ENCODE data around the gene PLCXD3.

The PLCXD3 gene

DNA sequence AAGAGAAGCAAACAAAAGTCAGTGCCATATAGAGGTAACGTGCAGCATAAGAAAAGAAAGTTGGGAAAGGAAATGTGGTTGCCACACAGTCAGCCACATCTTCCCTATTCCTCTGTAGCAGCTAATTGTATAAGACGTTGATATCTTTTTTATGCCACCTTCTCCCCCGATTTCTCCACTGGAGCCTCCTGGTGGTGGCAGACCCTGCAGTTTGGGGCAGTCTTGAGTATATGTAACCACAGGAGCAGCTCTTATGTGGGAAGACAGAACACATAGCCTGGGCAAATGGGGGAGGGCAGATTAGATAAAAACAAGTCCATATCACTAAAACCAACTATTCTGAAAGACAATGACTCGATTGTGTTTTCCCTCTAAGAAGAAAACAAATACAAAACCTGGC is 99.7 kb downstream of the PLCXD3 start:
- DNase-seq = no peak

GRCh38 chr5:41410307-41410706 is 100.1 kb downstream of the PLCXD3 start:
- no peak for DNase-seq

GRCh38 chr5:41408676-41409443 is 101.5 kb downstream of the PLCXD3 start:
- DNase-seq = no peak

DNA sequence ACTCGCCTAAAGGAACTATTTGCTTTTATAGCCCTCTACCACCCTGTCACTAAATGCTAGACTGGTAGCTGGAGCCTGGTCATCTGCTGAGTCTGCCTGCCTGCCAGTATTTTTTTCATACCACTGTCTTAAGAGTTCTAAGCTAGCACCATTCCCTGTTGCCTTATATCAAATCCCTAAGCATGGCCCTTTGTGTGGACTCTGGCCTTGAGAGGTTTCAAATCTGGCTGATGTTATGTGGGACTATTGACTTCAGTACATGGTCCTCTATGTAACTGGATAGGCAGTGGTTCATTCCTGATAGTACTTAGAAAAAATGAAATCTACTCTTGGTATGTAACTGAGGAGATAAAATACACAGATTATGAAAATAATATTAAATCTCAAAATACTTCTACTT is 103.5 kb downstream of the PLCXD3 start:
- no peak for DNase-seq

DNA sequence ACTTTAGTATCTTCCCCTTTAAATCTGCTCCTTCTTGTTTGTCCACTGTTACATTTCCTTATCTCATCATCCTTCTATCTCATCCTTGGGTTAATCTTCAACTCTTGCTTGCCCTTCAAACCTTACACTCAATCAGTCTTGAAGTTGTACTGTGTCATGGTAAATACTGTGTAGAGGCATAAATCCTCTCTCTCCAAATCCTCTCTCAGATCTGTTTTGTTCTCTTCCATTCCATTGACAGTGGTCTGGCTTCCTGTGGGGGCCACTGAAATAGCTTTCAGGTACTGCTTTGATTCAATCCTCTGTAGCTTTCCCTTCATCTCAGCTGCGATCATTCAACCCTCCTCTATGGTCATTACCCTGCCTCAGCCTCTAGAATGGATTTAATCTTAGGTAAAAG is 104.0 kb downstream of the PLCXD3 start:
- no peak for DNase-seq

- no peak for DNase-seq
Measured at GRCh38 chr5:41404757-41405156, 105.6 kb downstream of the PLCXD3 start.

DNA sequence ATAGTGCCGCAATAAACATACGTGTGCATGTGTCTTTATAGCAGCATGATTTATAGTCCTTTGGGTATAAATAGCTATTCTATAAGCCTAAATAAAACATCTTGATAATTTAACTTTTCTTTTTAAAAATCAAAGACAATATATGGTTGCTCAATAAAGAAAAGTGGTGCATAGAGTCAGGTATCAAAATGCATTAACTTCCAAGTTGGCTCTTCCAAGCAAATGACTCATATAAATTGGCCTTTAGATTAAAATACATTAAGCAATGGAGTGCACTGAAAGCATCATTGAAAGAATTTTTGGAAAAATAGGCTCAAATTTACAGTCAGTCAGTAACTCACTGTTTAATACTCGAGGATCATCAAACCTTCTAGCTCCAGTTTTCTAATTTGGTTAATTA is 106.6 kb downstream of the PLCXD3 start:
- DNase-seq = no peak

DNA sequence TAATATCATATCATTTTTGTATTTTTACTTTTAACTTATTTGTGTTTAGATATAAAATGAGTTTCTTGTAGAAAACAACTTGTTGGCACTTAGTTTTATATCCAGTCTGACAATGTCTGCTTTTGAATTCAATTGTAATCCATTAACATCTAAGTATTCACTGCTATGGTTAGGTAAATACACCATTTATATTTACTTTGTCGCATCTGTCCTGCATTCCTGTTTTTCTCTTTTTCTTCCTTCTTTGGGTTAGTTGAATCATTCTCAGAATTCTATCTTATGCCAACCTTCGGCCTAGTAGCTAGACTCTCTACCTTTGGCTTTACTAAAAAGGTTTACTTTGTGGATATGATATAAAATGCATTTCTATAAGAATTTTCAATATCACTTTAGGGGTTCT is 107.6 kb downstream of the PLCXD3 start:
- DNase-seq = no peak

DNA sequence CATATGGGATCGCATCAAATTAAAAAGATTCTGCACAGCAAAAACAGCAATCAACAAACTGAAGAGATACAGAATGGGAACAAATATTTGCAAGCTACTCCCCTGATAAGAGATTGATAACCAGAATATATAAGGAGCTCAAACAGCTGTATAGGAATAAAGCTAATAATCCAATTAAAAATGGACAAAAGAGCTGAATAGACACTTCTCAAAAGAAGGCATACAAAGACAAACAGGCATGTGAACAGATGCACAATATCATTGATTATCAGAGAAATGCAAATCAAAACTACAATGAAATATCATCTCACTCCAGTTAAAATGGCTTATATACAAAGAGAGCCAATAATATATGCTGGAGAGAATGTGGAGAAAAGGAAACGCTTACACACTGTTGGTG is 110.6 kb downstream of the PLCXD3 start:
- no peak for DNase-seq

DNA sequence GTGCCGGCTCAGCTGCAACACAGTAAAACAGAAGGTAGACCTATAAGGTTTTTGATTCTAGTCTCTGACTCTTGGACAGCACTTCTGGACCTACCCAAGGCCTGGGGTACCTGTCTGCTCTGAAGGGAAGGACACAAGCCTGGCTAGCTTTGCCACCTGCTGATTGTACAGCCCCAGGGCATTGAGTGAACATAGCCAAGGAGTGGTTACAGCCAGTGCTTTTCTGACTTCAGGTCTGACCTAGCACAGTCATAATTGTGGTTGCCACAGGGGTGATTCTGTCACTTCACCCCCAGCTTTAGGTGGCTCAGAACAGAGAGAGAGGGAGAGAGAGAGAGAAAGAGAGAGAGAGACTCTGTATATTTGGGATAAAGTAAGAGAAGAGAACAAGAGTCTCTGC is 118.4 kb downstream of the PLCXD3 start:
- no peak for DNase-seq

DNA sequence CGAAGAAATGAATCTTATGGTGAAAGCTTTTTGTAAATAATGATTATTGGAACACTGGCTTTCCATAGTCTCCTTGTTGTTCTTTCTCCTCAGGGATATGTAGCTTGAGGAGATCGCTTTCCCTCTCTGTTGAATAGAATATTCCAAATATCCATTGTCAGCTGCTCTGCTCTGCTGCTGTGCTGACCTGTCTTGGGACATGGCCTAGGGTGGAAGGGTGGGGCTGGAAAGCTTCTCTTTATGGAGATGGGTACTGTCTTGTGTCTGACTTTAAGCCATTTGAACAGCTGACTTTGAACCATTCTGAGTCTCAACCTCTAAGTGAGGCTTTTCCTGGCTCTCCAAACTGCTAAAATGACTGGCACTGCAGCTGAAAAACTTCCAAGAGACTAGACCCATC is 135.8 kb downstream of the PLCXD3 start:
- no peak for DNase-seq

DNA sequence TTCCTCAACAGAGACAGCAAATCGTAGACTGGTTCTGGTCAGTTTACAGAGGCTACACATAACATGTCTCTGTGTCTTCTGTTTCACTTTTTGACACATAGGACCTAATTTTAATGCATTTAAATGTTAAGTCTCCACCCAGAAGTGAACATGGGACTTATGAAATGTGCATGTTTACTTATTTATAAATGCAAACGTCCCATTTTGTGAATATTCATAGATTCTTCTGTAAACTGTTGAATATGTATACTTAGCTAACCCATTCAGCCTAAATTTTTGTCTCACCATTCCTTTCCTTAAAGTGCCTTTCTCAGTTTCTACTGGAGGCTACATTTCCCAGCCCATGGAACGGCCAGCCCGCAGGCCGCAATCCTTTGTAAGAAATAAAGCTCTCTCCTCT is 137.2 kb downstream of the PLCXD3 start:
- no peak for DNase-seq

DNA sequence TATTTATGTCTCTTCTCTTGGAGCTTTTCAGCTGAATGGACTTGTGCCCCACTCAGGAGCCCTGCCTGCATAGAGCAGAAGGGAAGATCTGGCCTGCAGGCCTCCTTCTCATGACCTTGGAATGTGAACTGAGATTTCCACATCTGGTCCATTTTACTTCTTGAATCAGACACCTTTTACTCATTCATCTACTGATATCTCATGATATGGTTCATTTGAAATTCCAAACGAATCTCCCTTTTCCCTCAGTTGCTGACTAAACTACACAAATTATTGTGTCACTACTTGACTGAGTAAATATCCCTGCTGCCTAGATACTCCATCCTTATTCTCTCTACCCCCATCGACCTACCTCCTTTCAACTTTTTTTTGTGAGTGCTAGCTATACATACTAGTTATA is 138.7 kb downstream of the PLCXD3 start:
- no peak for DNase-seq

DNA sequence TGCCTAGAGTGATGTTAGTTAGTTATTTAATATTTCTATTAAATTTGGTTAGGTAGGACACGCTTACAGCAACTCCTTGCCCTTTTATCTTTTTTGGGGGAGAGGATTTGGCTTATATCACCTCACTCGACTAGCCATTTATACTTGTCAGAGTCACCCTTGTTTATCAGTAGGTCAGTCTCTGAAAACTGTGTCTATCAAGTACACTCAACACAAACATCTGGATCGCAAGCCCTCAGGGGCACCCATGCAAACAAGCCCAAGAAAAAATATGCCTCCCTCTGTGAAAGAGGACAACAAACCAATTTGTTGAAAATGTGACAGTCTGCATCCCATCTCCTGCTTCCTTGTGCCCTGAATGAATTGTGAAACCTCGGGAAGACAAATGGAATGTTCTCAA is 139.9 kb downstream of the PLCXD3 start:
- no peak for DNase-seq

DNA sequence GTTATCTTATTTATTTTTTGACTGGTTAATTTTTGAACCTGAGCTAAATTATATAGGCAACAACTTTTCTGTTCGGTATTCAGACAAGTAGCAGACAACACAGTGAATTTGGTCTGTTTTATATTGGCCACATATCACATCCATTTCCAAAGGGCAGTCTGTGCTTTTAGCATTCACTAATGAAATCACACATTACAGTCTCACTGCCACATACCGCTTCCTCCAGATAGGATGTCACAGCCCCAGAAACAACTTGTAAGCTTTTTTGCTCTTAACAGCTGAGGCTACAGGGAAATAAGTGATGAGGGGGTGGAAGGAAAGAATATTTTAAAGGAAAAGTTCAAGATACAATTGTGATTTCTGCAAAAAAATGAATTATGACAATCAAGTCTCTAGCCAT is 140.6 kb downstream of the PLCXD3 start:
- DNase-seq = no peak

DNA sequence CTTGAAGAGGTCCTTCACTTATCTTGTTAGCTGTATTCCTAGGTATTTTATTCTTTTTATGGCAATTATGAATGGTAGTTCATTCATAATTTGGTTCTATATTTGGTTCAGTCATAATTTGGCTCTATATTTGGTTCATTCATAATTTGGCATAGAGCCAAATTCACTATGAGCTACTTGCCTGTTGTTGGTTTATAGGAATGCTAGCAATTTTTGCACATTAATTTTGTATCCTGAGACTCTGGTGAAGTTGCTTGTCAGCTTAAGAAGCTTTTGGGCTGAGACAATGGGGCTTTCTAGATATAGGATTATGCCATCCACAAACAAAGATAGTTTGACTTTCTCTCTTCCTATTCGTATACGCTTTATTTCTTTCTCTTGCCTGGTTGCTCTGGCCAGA is 142.2 kb downstream of the PLCXD3 start:
- DNase-seq = no peak

GRCh38 chr5:41365369-41365768 is 145.0 kb downstream of the PLCXD3 start:
- no peak for DNase-seq

DNA sequence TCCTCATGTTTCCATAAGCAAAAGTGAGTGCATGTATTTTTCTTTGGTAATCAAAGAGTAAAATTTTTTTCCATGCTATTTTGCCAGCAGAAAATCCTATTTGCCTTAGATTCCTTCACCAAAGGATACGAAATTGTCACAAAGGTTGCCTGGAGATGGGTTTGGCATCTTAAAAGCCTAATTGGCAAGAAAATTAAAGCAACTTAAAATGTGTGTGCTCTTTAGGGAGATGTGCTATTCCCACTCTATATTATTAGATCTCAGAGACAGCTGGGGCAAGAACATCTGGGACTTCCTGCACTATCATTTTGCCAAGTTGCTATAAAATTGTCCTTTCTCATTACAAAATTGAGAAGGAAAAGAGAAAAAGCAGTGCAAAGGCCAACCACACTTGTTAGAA is 146.1 kb downstream of the PLCXD3 start:
- no peak for DNase-seq

DNA sequence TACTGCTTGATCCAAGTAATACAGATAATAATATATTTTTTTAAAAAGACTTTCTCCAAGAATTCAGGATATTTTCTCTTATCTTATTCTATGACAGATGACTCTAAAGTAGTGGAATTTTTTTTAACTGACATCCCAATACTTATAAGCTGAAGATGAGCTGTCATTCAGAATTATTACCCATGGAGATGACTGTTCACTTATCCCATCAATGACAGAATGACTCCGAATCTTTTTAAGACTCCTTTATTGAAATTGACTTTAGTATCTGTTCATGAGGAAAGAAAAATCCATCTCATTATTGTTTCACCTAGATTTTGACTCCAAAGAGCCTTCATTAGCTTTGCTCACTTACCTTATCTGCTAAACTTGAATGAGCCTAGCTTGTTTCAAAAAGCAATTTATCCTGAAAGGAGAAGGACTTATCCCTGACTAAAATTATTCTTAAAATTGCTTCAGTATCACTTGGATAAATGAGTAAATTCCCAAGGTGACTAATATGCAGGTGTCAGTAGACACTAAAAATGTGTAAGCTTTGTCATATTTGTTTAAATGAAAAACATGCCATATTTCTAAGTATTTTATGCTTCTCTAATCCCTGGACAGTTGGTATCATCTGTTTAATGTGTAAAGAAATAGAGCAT is 146.9 kb downstream of the PLCXD3 start:
- DNase-seq = no peak

DNA sequence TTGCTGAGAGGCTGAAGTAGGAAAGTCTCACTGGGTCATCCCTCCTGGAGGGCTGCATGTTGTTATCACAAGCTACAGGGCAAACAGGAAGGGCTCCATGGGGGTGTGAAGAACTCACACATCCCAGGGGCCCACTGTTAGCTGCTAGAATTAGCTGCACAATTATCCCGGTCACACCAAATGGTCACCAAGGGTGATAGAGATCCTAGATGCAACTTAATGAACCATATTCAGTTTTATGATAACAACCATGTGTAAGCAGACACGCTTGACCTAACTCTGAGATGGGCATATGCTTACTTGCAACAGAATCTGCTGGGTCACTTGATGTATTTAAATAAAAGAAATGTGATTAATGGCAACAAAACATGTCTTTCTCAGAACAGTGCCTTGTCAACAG is 153.6 kb downstream of the PLCXD3 start:
- no peak for DNase-seq

DNA sequence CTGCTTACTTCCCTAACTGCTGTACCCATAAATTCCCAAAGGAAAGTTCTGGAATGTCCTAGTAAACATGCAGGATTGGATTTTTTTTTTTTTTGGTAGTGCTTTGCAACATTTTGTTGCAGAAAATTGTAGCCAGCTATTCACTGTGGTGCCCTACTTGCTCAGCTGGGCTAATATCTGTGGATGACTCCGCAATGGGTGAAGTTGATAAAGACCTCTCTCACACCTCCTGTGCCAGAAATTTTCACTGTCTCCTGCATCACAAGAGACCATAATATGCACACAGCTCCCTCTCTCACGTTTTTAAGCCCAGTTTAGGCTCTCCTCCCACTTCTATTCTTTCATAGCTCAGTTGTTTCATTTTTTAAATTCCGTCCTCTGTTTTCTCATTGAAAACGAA is 160.6 kb downstream of the PLCXD3 start:
- no peak for DNase-seq

GRCh38 chr5:41347569-41347968 is 162.8 kb downstream of the PLCXD3 start:
- no peak for DNase-seq

DNA sequence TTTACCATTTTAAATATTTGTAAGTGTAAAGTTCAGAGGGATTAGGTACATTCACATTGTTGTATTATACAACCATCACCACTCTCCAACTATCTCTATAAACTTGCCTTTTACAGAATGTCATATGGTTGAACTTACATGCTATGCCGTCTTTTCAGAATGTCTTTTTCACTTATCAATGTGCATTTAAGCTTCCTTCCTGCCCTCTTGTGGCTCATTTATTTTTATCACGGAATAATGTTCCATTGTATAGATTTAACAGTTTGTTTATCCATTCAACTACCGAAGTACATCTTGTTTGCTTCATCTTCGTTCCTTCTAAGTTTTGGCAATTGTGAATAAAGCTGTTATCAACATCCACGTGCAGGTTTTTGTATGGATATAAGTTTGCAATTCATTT is 163.8 kb downstream of the PLCXD3 start:
- DNase-seq = no peak

DNA sequence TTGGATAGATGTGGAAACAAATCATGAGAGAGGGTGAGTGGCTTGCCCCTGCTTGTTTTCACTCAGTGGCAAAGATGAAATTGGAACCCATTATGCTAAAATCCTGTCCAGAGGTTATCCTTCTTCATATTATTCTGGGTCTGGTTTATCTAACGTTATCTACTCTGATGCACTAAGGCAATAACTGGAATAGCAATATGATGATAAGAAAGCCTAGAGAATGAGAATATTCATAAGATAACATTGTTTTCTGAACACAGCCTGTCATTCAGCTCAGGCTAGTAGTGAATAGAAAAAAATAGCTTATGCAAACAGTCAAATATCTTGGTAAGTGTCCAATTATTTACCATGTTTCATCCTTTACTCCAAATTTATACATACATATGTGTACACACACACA is 165.1 kb downstream of the PLCXD3 start:
- DNase-seq = no peak

- DNase-seq = no peak
Measured at GRCh38 chr5:41339339-41339738, 171.1 kb downstream of the PLCXD3 start.
